ENCODE data around the gene DNAH7. TPM values are rescaled to one million over a fixed set of nuclear protein-coding genes. Genes with fewer than 3 reads are reported as not detected.

Gene DNAH7
- total and polyA plus RNA-seq, 9 of the 15 experiments (the other 6 are each of a cell fraction or from before 2014, with no cell fraction given): 0.03 to 0.42 (median 0.18) TPM

DNA sequence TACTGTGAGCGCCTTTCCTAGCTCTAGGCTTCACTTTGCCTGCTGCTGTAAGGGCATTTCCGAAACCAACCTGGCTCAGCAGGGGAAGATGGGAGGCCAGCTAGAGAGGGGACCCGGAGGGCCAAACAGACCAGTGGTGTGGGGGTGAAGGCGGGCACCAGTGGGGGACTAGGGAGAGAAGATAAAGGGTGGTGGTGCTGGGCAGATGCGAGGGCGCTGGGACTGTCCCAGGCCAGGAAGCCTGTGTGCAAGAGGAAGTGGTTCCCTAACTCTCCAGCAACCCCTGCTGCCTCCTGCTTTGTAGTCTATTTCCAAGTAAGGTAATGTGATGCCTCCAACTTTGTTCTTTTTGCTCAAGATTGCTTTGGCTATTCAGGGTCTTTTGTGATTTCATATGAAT, 73.1 kb downstream of the DNAH7 start:
- POLR2A ChIA-PET: no interaction called here
- in situ Hi-C loops (cut with MboI) (no loop called here), intact Hi-C loops (cut with micrococcal nuclease) (no loop called here)
- TF ChIP-seq ZNF436 (CRISPR knock-in tag; IDR thresholded peaks at IDR 0.05): no peak
- TF ChIP-seq PHF8 (IDR thresholded peaks at IDR 0.05; ENCODE audit: borderline replicate concordance, low read length): no peak
- no peak for TF ChIP-seq IRF2 (CRISPR knock-in tag; IDR thresholded peaks at IDR 0.05)
- TF ChIP-seq ZNF830 (CRISPR knock-in tag; IDR thresholded peaks at IDR 0.05): no peak
- TF ChIP-seq ZNF324 (CRISPR knock-in tag; IDR thresholded peaks at IDR 0.05): no peak
- TF ChIP-seq NCOA4 (IDR thresholded peaks at IDR 0.05; ENCODE audit: partially characterized antibody): no peak
- no peak for TF ChIP-seq MCM3 (IDR thresholded peaks at IDR 0.05)
- TF ChIP-seq ZNF347 (CRISPR knock-in tag; IDR thresholded peaks at IDR 0.05; ENCODE audit: low read depth): no peak
- TF ChIP-seq NR4A1 (CRISPR knock-in tag; IDR thresholded peaks at IDR 0.05): no peak
- TF ChIP-seq NR4A1 (tag; IDR thresholded peaks at IDR 0.05): no peak
- TF ChIP-seq, protein P1, sequence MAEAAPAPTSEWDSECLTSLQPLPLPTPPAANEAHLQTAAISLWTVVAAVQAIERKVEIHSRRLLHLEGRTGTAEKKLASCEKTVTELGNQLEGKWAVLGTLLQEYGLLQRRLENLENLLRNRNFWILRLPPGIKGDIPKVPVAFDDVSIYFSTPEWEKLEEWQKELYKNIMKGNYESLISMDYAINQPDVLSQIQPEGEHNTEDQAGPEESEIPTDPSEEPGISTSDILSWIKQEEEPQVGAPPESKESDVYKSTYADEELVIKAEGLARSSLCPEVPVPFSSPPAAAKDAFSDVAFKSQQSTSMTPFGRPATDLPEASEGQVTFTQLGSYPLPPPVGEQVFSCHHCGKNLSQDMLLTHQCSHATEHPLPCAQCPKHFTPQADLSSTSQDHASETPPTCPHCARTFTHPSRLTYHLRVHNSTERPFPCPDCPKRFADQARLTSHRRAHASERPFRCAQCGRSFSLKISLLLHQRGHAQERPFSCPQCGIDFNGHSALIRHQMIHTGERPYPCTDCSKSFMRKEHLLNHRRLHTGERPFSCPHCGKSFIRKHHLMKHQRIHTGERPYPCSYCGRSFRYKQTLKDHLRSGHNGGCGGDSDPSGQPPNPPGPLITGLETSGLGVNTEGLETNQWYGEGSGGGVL (CRISPR knock-in tag; IDR thresholded peaks at IDR 0.05): no peak
- TF ChIP-seq POLR2AphosphoS2 (IDR thresholded peaks at IDR 0.05; ENCODE audit: low read length): no peak
- no peak for TF ChIP-seq MAFK (IDR thresholded peaks at IDR 0.05; ENCODE audit: low read length)
- TF ChIP-seq CHD1 (IDR thresholded peaks at IDR 0.05; ENCODE audit: low read length): no peak
- no peak for TF ChIP-seq ZNF583 (CRISPR knock-in tag; IDR thresholded peaks at IDR 0.05)
- TF ChIP-seq, protein P2, sequence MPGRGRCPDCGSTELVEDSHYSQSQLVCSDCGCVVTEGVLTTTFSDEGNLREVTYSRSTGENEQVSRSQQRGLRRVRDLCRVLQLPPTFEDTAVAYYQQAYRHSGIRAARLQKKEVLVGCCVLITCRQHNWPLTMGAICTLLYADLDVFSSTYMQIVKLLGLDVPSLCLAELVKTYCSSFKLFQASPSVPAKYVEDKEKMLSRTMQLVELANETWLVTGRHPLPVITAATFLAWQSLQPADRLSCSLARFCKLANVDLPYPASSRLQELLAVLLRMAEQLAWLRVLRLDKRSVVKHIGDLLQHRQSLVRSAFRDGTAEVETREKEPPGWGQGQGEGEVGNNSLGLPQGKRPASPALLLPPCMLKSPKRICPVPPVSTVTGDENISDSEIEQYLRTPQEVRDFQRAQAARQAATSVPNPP (IDR thresholded peaks at IDR 0.05; ENCODE audit: borderline replicate concordance, insufficient read depth, insufficient read length): no peak
- TF ChIP-seq RBM34 (IDR thresholded peaks at IDR 0.05; ENCODE audit: borderline replicate concordance, insufficient read depth, low read length): no peak
- no peak for TF ChIP-seq HDAC1 (IDR thresholded peaks at IDR 0.05)
- no peak for TF ChIP-seq ESRRA (IDR thresholded peaks at IDR 0.05; ENCODE audit: borderline replicate concordance, low read depth)

More for the DNA sequence above, 73.1 kb downstream of the DNAH7 start:
- H4K20me1 ChIP-seq (replicated peaks; ENCODE audit: control insufficient read depth, insufficient read depth, low read length): no peaks in the 10 kb centered on the region
- H3K9me1 ChIP-seq (ENCODE audit: control insufficient read depth, insufficient read depth, low read length): no peaks in the 10 kb centered on the region
- no peaks in the 10 kb centered on the region for H3K4me1 ChIP-seq (replicated peaks in 1 of 2; ENCODE audit: control insufficient read depth in 2 of 2, insufficient read depth in 2 of 2, low read length in 2 of 2)
- 0% methylated on average over 5 of the region's 6 CpGs for whole genome bisulfite sequencing (ENCODE audit: insufficient coverage, low coverage, missing lambda C conversion rate)
- no peaks in the 10 kb centered on the region for H3K27me3 ChIP-seq (ENCODE audit: control insufficient read depth in 2 of 2, insufficient read depth in 2 of 2, low read length in 2 of 2)
- FAIRE-seq (no peak), DNase-seq (ENCODE audit: extremely low read depth in 1 of 4, low spot score in 3 of 4) (no peak), ATAC-seq (no peak)
- H2AFZ ChIP-seq (ENCODE audit: low read depth, low read length): no peak overlapping the region
- CTCF ChIA-PET (ENCODE audit: low intra/inter-chr PET ratio): no interaction called here
- no peaks in the 10 kb centered on the region for H3K9me3 ChIP-seq (replicated peaks; ENCODE audit: control insufficient read depth, insufficient read depth, low read depth, low read length)
- H3K4me2 ChIP-seq (ENCODE audit: insufficient read depth, low read length): no peak overlapping the region
- no peak overlapping the region for H3K27ac ChIP-seq (ENCODE audit: extremely low read depth, low read depth, low read length)
- H3K4me3 ChIP-seq: no peak overlapping the region
- H3K79me2 ChIP-seq (ENCODE audit: control insufficient read depth, insufficient read depth, low read length): no peaks in the 10 kb centered on the region
- no TSS peak for BruUV-seq (replicated peaks)
- no peak overlapping the region for H3K9ac ChIP-seq (ENCODE audit: insufficient read depth in 1 of 2, low read depth in 2 of 2, low read length in 2 of 2)
- no peaks in the 10 kb centered on the region for H3K36me3 ChIP-seq (ENCODE audit: control insufficient read depth, insufficient read depth, low read length)

Data from K562 (cell line).